Astrocyte of the spinal cord (primary cell): Measurements from ENCODE around the gene OTUD3.
"Not testable (repeated sequence)": the region's sequence is repeated elsewhere in the genome, so short reads cannot be mapped to it uniquely, and the experiment has no call there.

Source experiments
- DNase-seq: peaks from one replicate; pipeline ENCODE4 v3.0.0; 2011; ENCODE audit warnings: low read depth, low spot score
- H3K4me3 ChIP-seq: 2 replicates; pipeline ENCODE4 v1.5.1; 2011; ENCODE audit warnings: low read depth, mild to moderate bottlenecking, low read length, moderate library complexity
- in situ Hi-C: cut with HindIII; loops from 2 replicates; pipeline ENCODE4 v1.10.0; 2017; ENCODE audit warnings: low sequenced_read_pairs
- TF ChIP-seq, protein P1 (sequence below): IDR thresholded peaks from 2 replicates; pipeline ENCODE4 v1.5.1; 2012; ENCODE audit warnings: low read depth, mild to moderate bottlenecking, low read length, inconsistent platforms

OTUD3 gene

DNA sequence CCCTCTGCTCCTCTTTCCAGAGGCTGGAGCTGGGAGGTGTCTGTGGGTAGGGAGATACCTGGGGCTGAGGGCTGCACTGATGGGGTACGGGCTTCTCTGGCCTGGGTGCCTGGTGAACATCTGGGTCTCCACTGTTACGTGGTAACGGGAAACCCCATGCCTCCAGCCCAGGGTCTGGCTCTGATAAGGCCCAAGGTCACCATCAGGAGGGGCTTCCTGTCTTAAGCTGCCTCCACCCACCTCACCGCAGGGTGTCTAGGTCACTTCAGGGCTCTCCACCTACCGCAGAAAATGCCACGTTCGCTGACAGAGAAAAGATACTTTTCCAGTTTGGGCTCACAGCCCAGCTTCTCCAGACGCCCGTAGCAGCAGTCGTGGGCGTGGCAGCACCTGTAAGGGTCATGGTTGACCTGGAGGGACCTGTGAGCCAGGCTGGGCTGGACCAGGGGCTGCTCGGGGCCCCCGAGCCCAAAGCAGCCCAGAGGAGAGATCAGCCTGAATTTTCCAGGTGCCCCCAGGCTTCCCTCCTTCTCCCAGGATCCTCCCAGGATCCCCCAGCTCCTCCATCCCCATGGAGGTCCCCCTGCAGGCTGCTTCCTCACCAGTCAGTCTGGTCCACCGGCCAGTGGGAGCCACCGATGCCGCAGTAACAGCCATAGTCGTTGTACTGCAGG, 40.0 kb downstream of the OTUD3 start:
- no peak overlapping the region for H3K4me3 ChIP-seq
- TF ChIP-seq, protein P1, sequence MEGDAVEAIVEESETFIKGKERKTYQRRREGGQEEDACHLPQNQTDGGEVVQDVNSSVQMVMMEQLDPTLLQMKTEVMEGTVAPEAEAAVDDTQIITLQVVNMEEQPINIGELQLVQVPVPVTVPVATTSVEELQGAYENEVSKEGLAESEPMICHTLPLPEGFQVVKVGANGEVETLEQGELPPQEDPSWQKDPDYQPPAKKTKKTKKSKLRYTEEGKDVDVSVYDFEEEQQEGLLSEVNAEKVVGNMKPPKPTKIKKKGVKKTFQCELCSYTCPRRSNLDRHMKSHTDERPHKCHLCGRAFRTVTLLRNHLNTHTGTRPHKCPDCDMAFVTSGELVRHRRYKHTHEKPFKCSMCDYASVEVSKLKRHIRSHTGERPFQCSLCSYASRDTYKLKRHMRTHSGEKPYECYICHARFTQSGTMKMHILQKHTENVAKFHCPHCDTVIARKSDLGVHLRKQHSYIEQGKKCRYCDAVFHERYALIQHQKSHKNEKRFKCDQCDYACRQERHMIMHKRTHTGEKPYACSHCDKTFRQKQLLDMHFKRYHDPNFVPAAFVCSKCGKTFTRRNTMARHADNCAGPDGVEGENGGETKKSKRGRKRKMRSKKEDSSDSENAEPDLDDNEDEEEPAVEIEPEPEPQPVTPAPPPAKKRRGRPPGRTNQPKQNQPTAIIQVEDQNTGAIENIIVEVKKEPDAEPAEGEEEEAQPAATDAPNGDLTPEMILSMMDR, result no peak
- in situ Hi-C loops, result no loop called here
- DNase-seq, result no peak

DNA sequence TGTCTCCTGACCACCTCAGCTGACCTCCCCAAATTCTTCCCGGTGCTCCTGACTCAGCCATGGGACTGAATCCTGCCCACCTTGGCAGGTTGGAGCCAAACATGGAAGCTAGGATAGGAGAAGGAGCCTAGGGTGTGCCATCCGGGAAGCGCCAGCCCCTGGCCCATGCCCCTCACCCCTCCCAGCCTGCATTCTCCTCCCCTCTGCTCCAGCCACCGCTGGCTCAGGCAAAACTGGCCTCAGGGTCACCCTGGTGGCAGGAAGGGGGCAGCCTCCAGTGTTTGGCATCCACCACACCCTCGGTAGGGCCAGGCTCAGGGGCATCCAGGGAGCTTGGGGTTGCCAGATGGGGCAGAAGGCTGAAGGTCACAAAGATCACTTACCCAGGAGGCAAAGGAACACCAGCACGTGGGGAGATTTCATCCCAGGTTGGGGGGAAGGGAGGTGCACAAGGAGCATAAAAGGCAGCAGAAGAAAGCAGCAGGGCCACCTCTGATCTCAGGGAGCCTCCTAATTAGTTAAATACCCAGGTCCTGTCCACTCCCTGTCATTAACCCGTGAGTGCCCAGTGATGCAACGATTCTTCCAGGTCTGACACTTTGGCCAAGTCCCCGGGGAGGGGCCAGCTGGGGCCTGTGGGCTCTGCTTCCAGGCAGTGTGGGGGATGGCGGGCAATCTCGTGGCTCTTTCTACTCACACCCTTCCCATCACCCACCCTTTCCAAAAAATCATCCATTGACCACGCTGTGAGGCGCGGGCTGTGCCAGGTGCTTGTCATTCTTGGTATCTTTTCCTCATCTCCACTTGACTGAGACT, 41.1 kb downstream of the OTUD3 start, which contains the start of gene PLA2G2E:
Gene PLA2G2E (minus strand): TSS at position 481 of the 816 bp plus-strand sequence. CDS start 58 bp downstream, at position 423.
- in situ Hi-C loops, result no loop called here
- no peak for DNase-seq
- no peak within 1 kb of the TSS for H3K4me3 ChIP-seq
- TF ChIP-seq, protein P1, result no peak

DNA sequence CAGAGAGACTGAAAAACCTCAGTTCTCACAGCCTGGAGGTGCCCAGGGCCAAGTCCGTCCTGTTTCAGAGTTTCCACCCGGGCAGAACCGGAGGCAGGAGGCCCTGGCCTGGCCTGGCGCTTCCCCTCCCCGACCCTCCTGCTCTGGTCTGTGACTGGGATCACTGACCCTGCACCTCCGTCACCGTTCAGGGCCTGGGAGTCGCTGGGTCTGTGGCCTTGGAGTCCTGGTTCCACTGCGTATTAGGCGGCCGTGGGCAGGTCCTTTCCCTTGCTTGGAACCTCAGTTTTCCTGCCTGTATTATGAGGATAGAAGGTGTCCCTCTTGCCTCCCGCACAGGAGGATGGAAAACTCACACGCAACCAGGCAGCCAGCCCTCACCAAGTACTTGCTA, 41.8 kb downstream of the OTUD3 start:
- no peak overlapping the region for H3K4me3 ChIP-seq
- in situ Hi-C loops, result no loop called here
- TF ChIP-seq, protein P1, result no peak
- DNase-seq, result no peak

DNA sequence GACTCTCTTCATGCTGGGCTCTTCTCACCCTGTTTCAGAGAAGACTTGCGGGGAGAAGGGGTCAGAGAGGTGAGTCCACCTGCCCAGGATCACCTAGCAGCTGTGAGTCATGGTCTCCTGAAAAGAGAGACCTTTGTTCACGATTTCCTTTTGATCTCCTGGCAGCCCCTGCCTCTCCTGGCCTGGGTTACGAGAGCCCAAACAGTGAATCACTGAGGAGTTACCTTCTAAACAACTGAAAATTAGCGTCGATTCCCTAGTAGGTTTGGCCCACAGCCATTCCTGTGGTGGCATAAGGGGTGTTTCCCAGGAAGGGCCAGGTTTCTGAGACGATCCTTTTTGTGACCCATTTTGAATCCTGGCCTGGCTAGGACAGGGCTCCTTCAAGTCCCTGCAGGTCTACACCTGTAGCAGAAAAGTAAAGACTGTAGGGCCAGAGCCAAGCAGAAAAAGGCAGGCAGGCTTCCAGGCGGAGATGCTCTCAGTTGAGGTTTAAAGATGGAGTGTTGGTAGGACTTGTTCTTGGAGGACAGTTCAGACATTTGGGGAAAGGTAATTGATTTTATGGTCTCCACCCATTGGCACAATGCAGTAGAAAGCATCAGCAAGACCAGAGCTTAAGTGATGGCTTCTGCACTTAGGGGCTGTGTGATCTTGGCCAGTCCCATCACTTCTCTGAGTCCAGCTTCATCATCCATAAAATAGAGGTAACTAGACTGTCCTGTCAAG, 43.3 kb downstream of the OTUD3 start:
- no peak for DNase-seq
- TF ChIP-seq, protein P1, result no peak
- in situ Hi-C loops, result no loop called here
- no peak overlapping the region for H3K4me3 ChIP-seq

DNA sequence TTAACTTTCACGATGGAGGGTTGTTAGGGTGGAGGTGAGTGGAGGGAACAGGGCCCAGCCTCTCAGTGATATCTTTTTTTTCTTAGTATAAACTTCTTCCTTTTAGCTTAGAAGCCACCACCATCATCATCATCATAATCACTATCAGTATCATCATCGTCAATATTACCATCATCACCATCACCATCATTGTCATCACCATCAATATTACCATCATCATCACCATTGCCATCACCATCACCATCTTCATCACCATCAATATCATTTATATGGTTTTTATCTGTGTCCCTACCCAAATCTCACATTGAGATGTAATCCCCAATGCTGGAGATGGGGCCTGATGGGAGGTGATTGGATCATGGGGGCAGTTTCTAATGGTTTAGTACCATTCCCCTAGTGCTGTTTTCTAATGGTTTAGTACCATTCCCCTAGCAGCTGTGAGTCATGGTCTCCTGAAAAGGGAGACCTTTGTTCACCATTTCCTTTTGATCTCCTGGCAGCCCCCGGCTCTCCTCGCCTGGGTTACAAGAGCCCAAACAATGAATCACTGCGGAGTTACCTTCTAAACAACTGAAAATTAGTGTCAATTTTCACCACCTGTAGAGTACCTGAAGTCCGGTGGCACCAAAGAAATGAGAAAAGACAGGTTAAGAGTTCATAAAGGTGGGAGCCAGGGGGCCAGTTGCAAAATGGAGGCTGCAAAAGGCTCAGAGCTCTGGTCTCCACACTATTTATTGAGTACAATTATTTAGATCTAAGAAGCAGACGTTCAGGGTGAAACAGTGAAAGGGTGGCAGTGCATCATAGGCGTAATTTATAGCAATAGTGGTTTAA, 44.3 kb downstream of the OTUD3 start:
- in situ Hi-C loops, result no loop called here
- TF ChIP-seq, protein P1, result no peak

DNA sequence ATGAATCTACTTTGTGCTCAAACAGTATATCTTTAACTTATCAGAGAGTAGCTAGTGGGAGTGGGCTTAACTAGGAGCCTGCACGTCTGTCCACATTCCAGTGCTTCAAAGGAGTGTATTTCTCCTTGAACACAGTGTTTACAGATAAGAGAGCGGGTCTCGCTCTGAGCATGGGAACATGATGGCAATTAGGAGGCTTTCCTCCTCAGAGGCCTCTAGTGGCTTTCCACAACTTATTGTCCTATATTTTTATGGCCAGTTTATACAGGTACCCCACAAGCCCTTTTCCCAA, 44.9 kb downstream of the OTUD3 start:
- DNase-seq, H3K4me3 ChIP-seq, in situ Hi-C loops: not testable (repeated sequence)

More for the DNA sequence above, 44.3 kb downstream of the OTUD3 start:
- no peak overlapping the region for H3K4me3 ChIP-seq
- no peak for DNase-seq
